ENCODE results near the gene ACOT7.

ACOT7 gene

DNA sequence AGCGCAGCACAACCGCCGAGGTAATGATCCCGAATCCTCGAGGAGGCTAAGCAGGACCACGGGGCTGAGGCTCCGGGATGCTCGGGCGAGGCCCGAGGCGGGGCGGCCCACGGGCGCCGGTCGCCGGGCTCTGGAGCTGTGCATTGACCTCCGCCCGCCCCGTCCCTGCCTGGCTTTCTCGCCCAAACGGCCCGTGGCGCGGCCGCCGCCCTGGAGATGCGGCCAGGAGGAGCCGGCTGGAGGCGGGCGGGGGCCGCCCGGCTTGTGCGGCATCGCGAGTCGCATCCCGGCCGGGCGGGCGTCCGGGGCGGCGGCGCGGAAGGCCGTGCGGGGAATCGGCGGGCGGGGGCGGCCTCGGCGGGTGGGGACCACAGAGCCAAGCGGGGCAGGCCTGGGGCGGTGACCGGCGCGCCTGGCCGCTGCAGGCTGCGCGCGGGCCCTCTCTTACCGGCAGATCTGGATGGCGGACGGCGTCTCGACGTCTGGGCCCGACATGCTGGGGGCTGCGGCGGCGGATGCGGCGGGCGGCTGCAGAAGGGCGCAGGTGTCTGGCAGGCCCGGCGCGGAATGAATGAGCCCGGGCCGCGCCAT, 663 bp downstream of the ACOT7 start:
- Histone ChIP-seq H3K79me2 (ENCODE audit: insufficient read depth, low read length) (peaks cover 45% of the 10 kb centered on the region), H3K36me3 (ENCODE audit: insufficient read depth, low read length) (no peaks in the 10 kb centered on the region), H3K4me1 (ENCODE audit: insufficient read depth, low read length, poor library complexity, severe bottlenecking) (peaks cover 32% of the 10 kb centered on the region), H4K20me1 (ENCODE audit: insufficient read depth, low read length, poor library complexity, severe bottlenecking) (peaks cover 13% of the 10 kb centered on the region), H3K4me3 (ENCODE audit: low read length, poor library complexity, severe bottlenecking) (peak overlapping the region; percentile 87), H3K9me2 (replicated peaks; ENCODE audit: low read depth, low read length) (no peaks in the 10 kb centered on the region), H3K9ac (ENCODE audit: low read depth, low read length, poor library complexity, severe bottlenecking) (peak overlapping the region; percentile 86), H3K4me2 (ENCODE audit: low read depth, low read length, poor library complexity, severe bottlenecking) (peak overlapping the region; percentile 100), H3K27me3 (ENCODE audit: insufficient read depth, low read length, poor library complexity, severe bottlenecking) (no peaks in the 10 kb centered on the region), H3K9me3 (ENCODE audit: insufficient read depth, low read depth, low read length) (no peaks in the 10 kb centered on the region), H3F3A (ENCODE audit: low read depth) (peaks cover 4% of the 10 kb centered on the region; the same call in 1 of the 2 replicates), H2AFZ (ENCODE audit: low read length) (peak overlapping the region; percentile 49; the same call in 1 of the 2 replicates)
- no peak for TF ChIP-seq EZH2phosphoT487 (IDR thresholded peaks at IDR 0.05; ENCODE audit: borderline replicate concordance)
- TF ChIP-seq, protein P1, sequence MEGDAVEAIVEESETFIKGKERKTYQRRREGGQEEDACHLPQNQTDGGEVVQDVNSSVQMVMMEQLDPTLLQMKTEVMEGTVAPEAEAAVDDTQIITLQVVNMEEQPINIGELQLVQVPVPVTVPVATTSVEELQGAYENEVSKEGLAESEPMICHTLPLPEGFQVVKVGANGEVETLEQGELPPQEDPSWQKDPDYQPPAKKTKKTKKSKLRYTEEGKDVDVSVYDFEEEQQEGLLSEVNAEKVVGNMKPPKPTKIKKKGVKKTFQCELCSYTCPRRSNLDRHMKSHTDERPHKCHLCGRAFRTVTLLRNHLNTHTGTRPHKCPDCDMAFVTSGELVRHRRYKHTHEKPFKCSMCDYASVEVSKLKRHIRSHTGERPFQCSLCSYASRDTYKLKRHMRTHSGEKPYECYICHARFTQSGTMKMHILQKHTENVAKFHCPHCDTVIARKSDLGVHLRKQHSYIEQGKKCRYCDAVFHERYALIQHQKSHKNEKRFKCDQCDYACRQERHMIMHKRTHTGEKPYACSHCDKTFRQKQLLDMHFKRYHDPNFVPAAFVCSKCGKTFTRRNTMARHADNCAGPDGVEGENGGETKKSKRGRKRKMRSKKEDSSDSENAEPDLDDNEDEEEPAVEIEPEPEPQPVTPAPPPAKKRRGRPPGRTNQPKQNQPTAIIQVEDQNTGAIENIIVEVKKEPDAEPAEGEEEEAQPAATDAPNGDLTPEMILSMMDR (conservative IDR thresholded peaks at IDR 0.05; ENCODE audit: low read length), result no peak

- H3K9me2 ChIP-seq (replicated peaks; ENCODE audit: low read depth, low read length), result no peaks in the 10 kb centered on the region
- H3F3A ChIP-seq (ENCODE audit: low read depth), result peaks cover 4% of the 10 kb centered on the region; the same call in 1 of the 2 replicates
- peak overlapping the region; percentile 1; the same call in 1 of the 2 replicates for H2AFZ ChIP-seq (ENCODE audit: low read length)
- no peaks in the 10 kb centered on the region for H3K36me3 ChIP-seq (ENCODE audit: insufficient read depth, low read length)
- H3K27me3 ChIP-seq (ENCODE audit: insufficient read depth, low read length, poor library complexity, severe bottlenecking), result no peaks in the 10 kb centered on the region
- peaks cover 13% of the 10 kb centered on the region for H4K20me1 ChIP-seq (ENCODE audit: insufficient read depth, low read length, poor library complexity, severe bottlenecking)
- H3K4me3 ChIP-seq (ENCODE audit: low read length, poor library complexity, severe bottlenecking), result peak overlapping the region; percentile 87
- peaks cover 37% of the 10 kb centered on the region for H3K4me1 ChIP-seq (ENCODE audit: insufficient read depth, low read length, poor library complexity, severe bottlenecking)
- H3K9ac ChIP-seq (ENCODE audit: low read depth, low read length, poor library complexity, severe bottlenecking), result peak overlapping the region; percentile 74
- H3K79me2 ChIP-seq (ENCODE audit: insufficient read depth, low read length), result peaks cover 50% of the 10 kb centered on the region
- H3K4me2 ChIP-seq (ENCODE audit: low read depth, low read length, poor library complexity, severe bottlenecking), result peak overlapping the region; percentile 100
- H3K9me3 ChIP-seq (ENCODE audit: insufficient read depth, low read depth, low read length), result no peaks in the 10 kb centered on the region
- TF ChIP-seq, protein P1 (conservative IDR thresholded peaks at IDR 0.05; ENCODE audit: low read length), result no peak
- no peak for TF ChIP-seq EZH2phosphoT487 (IDR thresholded peaks at IDR 0.05; ENCODE audit: borderline replicate concordance)
Measured at GRCh38 chr1:6391951-6392808, 1.4 kb downstream of the ACOT7 start.

DNA sequence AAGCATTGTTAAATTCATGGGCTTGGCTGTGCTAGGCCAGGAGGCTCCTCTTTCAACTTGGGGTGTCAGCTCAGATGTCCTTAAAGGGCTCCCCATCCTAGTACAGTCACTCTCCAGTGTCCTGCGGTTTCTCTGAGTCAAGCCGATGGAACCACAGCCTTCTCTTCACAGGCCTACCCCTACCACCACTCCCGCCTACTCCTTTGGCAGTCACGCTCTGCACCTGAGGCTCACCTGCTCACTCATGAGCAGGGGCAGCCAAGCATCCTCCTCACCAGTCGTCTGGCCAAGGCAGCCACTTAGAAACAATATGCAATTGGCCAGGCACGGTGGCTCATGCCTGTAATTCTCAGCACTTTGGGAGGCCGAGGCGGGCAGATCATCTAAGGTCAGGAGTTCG, 3.6 kb downstream of the ACOT7 start:
- Histone ChIP-seq H3K4me2 (ENCODE audit: low read depth, low read length, poor library complexity, severe bottlenecking) (peak overlapping the region; percentile 3), H2AFZ (ENCODE audit: low read length) (no peak overlapping the region), H3K9me3 (ENCODE audit: insufficient read depth, low read depth, low read length) (no peaks in the 10 kb centered on the region), H3K4me1 (ENCODE audit: insufficient read depth, low read length, poor library complexity, severe bottlenecking) (peaks cover 34% of the 10 kb centered on the region), H3K9me2 (replicated peaks; ENCODE audit: low read depth, low read length) (no peaks in the 10 kb centered on the region), H3K36me3 (ENCODE audit: insufficient read depth, low read length) (no peaks in the 10 kb centered on the region), H4K20me1 (ENCODE audit: insufficient read depth, low read length, poor library complexity, severe bottlenecking) (peaks cover 21% of the 10 kb centered on the region), H3K27me3 (ENCODE audit: insufficient read depth, low read length, poor library complexity, severe bottlenecking) (no peaks in the 10 kb centered on the region), H3K79me2 (ENCODE audit: insufficient read depth, low read length) (peaks cover 72% of the 10 kb centered on the region), H3K4me3 (ENCODE audit: low read length, poor library complexity, severe bottlenecking) (no peak overlapping the region), H3F3A (ENCODE audit: low read depth) (peaks cover 4% of the 10 kb centered on the region; the same call in 1 of the 2 replicates), H3K9ac (ENCODE audit: low read depth, low read length, poor library complexity, severe bottlenecking) (no peak overlapping the region)
- TF ChIP-seq EZH2phosphoT487 (IDR thresholded peaks at IDR 0.05; ENCODE audit: borderline replicate concordance), result no peak
- TF ChIP-seq, protein P1 (conservative IDR thresholded peaks at IDR 0.05; ENCODE audit: low read length), result no peak

All from Loucy (cell line).